HG03469 (cell line): ENCODE measurements around the gene UBE2V1.
"Not testable (repeated sequence)": the region's sequence is repeated elsewhere in the genome, so short reads cannot be mapped to it uniquely, and the experiment has no call there.

Experiments
- ATAC-seq: cut with Tn5 transposase; IDR thresholded peaks from one replicate; pipeline ENCODE4 v1.9.1; 2021; ENCODE audit warnings: mild to moderate bottlenecking, moderate library complexity, moderate number of reproducible peaks; ENCODE audit not compliant: unreplicated experiment

The UBE2V1 gene

DNA sequence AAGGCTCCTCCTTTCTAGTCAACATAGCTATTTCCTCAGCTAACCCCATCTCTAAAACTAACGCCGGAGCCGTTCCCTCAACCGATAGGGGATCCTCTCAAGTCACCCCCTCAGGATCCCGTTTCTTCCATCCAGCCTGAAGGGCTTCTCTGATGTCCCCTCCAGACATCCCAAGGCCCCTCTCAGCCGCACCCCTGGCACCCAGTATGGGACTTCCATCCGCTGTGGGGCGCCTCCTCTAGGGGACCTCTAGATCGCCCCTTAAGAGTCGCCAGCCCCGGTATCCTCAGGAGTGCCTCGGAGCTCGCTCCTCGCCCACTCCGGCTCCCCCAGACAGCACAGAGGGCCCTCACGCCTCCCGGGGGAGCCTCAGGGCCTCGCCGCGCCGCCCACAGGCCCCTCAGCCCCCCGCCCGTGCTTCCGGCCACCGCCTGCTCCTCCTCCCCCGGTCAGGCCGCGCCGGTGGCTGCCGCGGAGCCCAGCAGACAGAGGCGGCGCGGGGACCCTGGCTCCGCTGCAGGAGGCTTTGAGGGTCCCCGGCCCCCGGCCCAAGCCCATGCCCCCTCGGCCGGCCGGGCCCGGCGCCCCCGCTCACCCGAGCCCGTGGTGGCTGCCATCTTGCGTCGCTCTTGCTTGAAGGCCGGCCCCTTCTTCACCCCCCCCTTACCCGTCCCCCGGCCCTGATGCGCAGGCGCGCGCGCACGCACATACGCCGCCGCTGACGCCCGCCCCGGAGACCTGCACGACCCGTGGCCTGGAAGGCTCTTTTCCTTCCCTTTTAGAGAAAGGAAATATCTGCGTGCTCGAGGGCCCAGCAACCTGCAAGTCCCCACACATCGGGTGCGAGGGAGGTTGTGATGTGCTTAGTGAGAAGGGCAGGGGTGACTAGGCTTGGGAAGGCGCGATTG is at the start of gene UBE2V1:
Gene UBE2V1 (minus strand): TSS at position 639 of the 908 bp plus-strand sequence. CDS start 22 bp downstream, at position 617.
- peak; percentile 21 for ATAC-seq

DNA sequence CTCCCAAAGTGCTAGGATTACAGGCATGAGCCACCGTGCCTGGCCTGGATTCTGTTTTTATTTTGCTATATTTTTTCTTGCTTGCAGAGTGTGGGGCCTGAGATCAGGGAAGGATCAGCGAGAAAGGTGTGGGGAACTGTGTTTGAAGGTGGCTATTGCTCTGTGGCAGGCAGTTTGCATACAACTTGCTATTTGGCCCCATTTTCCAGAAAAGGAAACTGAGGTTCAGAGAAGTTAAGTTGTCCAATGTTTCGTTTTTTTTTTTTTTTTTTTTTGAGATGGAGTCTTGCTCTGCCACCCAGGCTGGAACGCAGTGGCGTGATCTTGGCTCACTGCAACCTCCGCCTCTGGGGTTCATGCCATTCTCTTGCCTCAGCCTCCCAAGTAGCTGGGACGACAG is 48.5 kb upstream of the UBE2V1 start:
- not testable (repeated sequence) for ATAC-seq

DNA sequence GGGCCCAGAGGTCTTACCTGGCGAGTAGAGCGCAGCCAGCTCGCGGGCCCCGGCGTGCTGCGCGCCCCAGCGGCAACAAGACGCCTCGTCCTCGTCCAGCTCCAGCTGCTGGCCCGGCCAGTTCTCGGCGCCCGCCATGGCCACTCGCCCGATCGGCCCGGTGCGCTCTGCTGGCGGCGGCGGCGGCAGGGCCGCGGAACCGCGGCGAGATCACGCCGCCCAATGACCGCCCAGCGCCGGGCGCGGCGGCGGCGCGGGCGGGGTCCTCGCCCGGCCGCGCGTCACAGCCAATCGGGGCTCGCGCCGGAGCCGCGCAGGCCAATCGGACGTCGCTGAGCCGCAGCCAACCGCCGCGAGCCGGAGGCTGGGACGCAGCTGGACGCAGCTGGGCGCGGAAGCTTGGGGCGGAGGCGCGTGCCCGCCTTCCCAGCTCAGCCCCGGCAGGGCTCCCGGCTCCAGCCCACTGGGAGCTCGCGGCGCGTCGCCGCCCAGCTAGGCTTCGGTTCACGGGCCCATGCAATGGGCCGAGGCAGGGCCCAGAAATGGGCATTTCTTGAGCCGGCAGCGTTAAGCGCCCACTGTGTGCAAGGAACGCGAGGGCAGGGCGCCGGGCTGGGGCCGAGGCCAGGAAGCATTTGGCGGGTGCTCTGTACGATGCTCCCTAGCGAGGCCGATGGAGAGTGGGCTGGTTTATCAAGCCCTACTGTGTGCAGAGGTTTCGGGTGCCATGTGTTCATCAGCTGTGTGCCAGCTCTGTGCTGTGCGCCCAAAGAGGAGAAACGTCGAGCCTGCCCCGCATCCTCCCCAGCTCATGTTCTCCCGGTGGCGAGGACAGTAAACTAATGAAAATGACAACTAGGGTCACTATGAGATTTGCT is 40.8 kb upstream of the UBE2V1 start, which contains the start of gene PEDS1:
Gene PEDS1 (minus strand): TSS at position 224 of the 878 bp plus-strand sequence. CDS start 86 bp downstream, at position 138.
- peak; percentile 79 for ATAC-seq

DNA sequence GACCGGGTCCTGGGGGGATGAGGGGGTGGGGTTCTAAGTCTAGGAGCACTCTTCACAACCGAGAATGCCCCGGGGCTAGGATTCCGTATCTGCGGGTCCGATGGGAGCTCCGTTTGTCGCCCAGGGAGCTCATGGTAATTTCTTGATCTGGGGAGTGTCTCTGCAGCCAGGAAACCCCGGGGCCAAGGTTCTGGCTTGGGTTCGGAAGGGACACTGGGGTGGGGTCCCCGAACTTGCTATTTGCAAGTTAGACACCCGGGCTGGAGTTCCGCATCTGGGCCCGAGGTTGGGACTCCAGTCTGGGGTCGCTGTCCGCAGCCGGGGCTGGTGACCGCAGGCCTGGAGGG is 40.2 kb upstream of the UBE2V1 start:
- no peak for ATAC-seq

DNA sequence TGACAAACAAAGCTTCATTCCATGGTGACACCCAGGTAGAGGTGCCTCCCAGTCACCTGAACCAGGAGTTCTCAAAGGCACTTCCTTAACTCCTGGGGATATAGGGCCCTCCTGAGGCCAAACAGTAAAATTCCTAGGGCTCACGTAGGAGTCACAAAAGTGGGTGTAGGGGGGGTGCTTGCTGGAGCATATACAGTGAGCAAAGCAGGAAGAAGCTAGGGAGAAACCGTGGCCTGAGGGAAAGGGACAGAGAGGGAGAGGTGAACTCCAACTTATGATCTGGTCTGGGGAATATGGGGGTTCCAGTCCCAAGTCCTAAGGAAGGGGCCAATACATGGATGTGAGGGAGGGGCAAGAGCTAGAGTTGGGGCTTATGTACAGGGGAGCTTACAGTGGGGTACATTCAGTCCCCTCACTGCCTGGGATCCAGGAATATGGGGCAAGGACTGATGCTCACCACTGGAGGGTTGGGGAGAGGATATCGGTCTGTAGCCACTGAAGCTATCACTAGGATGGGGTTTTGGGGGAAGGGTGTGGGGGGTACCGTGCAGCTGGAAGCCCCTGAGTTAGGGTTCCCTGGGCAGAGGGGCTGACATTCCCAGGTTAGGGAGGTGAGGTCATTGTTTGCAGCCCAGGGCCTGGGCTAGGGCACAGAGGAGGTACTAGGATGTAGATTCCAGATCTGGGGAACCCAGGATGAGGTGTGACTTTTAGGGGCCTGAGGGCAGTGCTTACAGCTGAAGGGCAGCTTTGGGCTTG is 39.6 kb upstream of the UBE2V1 start:
- ATAC-seq = no peak

DNA sequence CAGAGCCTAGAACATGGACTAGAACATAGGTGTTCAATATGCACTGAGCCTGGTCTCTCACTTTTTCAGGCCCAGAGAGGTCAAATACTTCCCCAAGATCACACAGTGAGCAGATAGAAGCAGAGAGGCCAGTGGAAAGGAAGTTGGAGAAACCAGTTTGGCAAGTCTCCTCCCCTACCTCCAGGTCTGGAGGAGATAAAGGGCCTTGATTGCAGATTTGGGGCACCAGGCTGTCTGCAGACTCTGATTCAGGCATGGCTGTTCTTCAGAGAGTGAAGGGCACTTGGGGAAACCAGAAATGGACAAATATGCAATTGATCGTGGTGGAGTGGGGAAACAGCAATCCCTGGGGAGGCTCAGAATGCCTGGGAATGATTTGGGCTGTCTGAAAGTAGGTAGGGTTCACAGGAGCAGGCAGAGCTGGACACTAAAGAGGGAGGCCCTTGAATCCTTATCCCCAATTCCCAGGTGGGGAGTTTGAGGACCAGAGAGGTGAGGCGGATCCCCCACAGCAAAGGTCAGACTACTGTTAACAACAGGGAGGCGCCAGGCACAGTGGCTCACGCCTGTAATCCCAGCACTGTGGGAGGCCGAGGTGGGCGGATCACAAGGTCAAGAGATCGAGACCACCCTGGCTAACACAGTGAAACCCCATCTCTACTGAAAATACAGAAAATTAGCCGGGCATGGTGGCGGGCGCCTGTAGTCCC is 38.2 kb upstream of the UBE2V1 start:
- ATAC-seq = no peak

DNA sequence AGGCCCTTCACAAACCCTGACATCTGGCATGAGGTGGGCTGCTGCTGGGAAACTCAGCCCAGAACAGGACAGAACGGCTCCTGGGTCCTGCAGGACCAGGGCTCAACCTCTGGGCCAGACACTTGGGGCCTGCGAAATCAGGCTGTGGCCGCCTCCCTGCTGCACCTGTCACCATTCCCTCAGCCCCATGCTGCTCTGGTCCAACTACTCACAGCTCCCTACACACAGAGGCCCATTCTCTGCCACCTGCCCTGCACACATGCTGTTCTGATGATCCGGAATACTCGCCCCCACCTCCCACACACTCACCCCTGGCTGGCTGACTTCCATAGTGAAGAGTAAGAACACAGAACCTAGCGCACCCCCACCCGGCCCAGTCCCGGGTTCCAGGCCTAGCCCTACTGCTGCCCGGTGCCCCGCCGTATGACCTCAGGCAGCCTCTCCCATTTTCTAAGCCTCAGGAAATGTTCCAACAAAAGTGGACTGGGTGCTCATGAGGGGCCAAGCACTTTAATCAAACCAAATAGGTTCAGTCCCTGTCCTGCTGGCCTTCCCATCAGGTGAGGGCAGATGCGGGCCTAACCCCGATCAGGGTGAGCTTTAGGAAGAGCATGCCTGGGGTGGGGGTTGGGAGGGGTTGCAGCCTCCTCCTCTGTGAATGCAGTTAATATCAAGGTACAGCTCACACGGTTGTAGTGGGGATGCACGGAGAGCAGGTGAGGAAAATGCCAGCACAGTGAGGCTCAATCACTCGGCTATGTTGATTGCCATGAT is 36.7 kb upstream of the UBE2V1 start:
- no peak for ATAC-seq

DNA sequence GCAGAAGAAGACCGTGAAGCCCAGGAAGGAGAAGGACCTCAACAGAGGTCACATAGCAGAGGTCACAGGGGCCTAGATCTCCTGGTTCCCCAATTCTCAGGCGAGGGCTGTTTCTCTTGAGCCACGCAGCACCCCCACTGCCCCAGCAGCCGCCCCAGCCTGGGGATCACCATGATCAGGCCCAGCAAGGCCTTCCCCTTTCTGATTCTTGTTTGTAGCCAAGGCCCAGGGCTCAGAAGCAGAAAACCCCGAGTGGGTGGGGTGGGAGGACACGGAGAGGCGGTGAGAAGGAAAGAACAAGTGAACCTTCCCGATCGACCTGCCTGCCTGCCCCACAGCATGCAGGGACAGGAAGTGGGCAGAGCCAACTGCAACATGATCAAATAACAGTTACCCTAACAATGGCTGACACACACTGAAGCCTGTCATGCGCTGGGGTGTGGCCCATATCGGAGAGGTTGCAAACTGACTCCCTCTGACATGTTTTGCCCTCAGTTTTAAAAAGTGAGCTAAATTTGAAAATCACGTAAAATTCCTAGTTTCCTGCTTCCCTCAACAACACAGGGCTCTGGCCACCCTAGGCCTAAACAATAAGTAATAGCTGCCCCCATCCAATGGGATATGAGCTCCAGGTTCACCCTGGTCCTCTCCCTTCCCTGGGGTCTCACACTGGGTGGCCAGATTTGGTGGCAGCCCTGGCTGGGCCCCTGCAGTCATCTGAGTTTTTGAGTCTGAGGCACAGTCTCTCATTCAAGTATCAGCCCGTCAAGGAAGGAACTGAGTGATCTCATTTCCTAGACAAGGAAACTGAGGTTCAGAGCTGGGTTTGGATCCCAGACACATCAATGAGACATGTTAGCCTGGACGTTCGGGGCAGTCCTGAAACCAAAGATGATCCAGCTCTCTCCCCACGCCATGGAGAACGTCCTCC is 34.0 kb upstream of the UBE2V1 start:
- no peak for ATAC-seq

DNA sequence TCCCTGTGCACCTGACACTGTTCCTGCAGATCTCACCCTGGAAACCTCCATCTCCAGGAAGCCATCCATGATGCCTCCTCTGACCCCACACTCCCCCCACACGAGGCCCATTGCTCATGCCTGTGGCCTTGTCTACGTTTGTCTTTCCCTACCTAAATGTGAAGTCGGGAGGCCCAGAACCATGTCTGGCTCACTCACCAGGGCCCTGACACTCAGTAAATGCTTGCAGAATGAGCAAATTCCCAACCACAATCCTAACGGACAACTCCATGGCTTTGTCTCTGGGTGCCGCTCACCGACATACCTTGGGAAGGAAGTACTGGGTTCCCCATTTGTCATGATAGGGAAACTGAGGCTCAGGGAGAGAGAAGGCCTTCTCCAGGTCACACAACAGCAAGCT is 33.3 kb upstream of the UBE2V1 start:
- no peak for ATAC-seq

DNA sequence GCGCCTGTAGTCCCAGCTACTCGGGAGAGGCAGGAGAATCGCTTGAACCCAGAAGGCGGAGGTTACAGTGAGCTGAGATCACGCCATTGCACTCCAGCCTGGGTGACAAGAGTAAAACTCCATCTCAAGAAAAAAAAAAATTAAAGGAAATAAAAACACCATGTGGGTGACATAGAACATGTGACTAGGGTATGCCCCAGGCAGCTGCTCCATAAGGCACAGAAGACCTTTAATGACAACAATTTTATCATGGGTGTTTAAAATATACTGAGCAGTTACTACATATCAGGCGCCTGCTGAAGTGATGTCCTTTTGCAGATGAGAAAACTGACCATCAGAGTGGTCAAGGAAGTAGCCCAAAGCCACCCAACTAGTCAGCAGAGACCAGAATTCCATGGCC is 32.6 kb upstream of the UBE2V1 start:
- no peak for ATAC-seq

DNA sequence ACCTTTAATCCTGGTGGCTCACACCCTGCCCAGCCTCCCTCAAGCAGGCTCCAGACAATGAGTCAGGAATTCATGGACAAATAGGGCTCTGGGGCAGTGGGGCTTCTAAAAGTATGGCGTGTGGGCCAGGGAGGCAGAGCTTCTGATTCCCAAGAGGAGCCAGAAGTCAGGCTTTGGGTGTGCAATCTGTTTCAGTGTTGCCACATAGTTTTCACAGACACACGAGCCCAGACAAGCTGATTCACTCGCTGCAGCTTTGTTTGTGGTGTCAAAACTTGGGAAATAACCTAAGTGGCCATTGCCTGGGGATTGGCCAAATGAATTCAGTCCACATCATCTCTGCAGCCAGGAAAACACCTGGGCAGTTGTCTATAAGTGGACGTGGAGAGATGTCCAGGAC is 31.4 kb upstream of the UBE2V1 start:
- no peak for ATAC-seq

DNA sequence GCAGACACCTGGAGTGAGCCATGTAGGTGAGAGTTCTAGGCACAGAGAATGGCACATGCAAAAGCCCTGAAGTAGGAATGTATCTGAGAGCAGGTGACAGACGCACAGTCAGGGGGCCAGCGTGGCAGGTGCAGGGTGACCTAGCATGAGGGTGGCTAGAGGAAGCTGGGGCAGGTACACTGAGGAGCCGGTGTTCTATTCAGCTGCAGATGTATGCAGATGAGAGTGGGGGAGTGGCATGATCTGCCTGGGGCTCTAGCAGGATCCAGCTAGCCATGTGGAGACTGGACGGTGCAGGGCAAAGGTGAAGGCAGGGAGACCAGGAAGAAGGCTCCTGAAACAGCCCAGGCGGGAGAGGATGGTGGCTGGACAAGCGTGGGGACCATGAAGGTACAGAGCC is 29.9 kb upstream of the UBE2V1 start:
- no peak for ATAC-seq

DNA sequence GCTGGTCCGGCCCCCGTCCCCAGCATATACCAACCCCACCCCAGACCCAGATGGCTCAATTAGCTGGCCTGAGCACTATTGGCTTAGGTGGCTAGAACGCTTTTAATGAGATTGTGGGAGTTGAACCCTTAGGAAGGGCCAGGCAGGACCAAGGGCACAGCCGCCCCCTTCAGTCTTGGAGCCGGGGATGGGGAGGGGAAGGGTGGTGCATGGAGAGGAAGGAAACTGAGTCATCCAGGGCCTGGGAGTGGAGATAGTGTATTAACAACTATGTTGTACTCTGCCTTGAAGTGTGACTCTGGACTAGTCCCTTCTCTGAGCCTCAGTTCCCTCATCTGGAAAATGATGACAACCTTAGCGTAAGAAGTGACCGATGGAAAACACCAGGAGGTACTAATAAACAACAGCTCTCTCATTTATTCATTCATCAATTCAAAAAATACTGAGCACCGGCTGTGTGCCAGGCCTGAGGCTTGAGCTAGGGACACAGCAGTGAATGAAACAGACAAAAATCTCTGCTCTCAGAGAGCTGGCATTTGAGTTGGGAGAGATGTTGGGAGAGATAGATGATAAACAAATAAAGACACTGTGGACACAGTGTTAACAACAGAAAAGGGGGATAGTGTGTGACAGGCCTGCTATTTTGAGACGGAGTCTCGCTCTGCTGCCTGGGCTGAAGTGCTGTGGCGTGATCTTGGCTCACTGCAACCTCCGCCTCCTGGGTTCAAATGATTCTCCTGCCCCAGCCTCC is 29.0 kb upstream of the UBE2V1 start:
- no peak for ATAC-seq

DNA sequence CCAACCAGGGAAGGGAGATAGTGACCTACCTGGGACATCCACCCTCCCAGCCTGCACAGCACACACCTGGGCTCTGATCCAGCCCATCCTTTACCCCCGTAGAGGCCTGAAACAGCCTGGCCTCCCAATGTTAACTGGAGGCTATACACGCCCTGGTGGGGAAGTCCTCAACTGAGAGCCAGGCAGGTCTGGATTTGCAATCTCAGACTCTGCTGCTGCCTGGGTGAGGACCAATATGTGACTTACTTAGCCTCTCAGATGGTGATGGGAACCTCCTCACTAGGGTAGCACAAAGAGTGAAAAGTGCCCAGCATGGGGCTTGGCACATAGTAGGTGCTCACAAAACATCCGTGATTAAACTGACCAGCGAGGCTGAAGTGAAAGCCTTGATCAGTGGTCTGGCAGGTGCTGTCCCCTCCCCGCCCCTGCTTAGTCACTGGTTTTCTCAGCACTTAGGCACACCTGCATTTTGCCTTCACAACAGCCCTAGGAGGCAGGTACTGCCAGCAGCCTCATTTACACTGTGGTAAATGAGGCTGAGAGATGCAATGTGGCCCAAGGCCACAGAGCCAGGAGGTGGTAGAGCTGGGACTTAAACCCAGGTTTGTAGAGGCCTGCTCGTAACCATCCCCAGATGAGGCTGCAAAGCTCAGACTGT is 28.2 kb upstream of the UBE2V1 start:
- ATAC-seq = no peak

DNA sequence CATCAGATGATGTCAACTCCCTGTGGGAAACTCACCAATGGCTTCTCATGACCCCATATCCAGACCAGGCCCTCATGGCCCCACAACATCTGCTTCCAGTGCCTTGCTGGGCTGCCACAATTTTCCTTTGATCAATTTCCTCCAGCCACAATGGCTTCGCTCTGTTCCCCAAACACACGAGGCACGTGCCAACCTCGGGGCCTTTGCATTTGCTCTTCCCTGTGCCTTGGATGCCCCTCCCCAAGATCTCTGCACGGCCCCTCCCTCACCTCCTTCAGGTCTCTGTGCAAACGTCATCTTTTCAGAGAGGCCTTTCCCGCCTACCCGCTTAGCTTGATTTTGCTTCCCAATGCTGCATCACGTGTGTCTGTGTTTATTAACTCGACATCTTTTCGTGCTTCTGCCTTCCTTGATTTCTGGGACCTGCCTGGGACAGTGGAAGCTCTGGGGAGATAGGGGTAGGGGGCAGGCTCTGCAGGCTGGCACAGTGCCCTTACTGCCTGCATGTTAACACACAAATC is 27.4 kb upstream of the UBE2V1 start:
- no peak for ATAC-seq

DNA sequence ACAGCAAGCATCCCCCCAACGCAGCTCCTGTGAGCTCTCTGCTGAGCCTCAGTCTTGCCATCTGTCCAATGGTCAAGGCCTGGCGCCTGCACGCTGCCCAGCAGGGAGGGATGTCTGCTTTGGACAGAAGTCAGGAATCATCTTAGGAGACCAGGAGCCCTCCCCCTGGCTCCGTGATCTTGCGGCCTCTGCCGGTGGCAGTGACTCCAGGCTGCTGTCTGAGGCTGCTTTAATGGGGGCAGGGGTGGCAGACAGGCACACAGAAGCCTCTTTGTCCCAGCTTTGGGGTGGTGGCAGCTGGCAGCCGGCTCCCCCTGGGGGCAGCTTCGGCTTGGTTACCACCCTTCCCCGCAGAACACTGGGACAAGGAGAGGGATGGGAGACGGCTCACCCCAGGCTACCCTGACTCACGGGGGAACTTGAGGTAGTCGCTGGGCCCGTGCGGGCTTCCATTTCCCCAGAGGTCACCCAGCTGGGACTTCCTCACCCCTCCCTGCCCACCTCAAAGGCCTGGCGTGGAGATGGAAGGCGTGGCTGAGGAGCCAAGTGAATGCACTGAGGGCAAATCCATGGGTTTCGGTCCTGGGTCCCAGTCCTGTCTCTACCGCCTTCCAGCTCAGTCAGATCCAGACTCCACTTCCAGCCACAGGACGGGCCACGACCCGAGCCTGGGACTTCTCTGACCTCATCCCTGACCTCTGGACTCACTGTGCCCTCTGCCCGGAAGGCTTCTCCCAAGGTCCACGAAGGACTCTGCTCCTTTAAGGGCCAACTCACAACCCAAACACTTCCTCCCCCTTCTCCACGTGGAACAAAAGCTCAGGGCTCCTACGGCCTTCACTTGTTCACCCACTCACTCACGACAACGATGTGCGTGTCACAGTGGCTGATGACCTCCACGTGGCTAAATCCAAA is 25.8 kb upstream of the UBE2V1 start:
- ATAC-seq = no peak
